GM19372 (cell line): Measurements from ENCODE around the gene ADIPOR2.
"Not testable (repeated sequence)": the region's sequence is repeated elsewhere in the genome, so short reads cannot be mapped to it uniquely, and the experiment has no call there.

Experiments used
- ATAC-seq: cut with Tn5 transposase; IDR thresholded peaks from one replicate; pipeline ENCODE4 v1.9.1; 2021; ENCODE audit warnings: mild to moderate bottlenecking, low read depth, moderate library complexity; ENCODE audit not compliant: unreplicated experiment

ADIPOR2 gene

GRCh38 chr12:1731019-1731687 is 40.3 kb downstream of the ADIPOR2 start:
- no peak for ATAC-seq

- ATAC-seq: not testable (repeated sequence)
Observed at GRCh38 chr12:1731688-1732078, 40.8 kb downstream of the ADIPOR2 start.

- no peak for ATAC-seq
Observed at GRCh38 chr12:1732914-1733313, 42.0 kb downstream of the ADIPOR2 start.

- not testable (repeated sequence) for ATAC-seq
Observed at GRCh38 chr12:1733712-1734111, 42.8 kb downstream of the ADIPOR2 start.

GRCh38 chr12:1737652-1738286 is 46.9 kb downstream of the ADIPOR2 start:
- no peak for ATAC-seq

- ATAC-seq: no peak
Observed at GRCh38 chr12:1738446-1738845, 47.6 kb downstream of the ADIPOR2 start.

GRCh38 chr12:1739368-1739767 is 48.5 kb downstream of the ADIPOR2 start:
- no peak for ATAC-seq

GRCh38 chr12:1740161-1740948 is 49.5 kb downstream of the ADIPOR2 start:
- no peak for ATAC-seq

- ATAC-seq: no peak
Observed at GRCh38 chr12:1741154-1741949, 50.5 kb downstream of the ADIPOR2 start.

- ATAC-seq: no peak
Observed at GRCh38 chr12:1744932-1745331, 54.1 kb downstream of the ADIPOR2 start.

- no peak for ATAC-seq
Observed at GRCh38 chr12:1747609-1748008, 56.7 kb downstream of the ADIPOR2 start.

GRCh38 chr12:1749019-1749418 is 58.1 kb downstream of the ADIPOR2 start:
- ATAC-seq: no peak

GRCh38 chr12:1750300-1750699 is 59.4 kb downstream of the ADIPOR2 start:
- ATAC-seq: no peak

- no peak for ATAC-seq
Observed at GRCh38 chr12:1758376-1758775, 67.5 kb downstream of the ADIPOR2 start.

GRCh38 chr12:1758887-1759286 is 68.0 kb downstream of the ADIPOR2 start:
- no peak for ATAC-seq

GRCh38 chr12:1760566-1761382 is 69.9 kb downstream of the ADIPOR2 start:
- ATAC-seq: no peak

- no peak for ATAC-seq
Observed at GRCh38 chr12:1761857-1762256, 71.0 kb downstream of the ADIPOR2 start.

- ATAC-seq: no peak
Observed at GRCh38 chr12:1763153-1763552, 72.3 kb downstream of the ADIPOR2 start.

GRCh38 chr12:1766110-1766509 is 75.2 kb downstream of the ADIPOR2 start:
- ATAC-seq: no peak
